ENCODE measurements around the gene STIM1.

Gene STIM1

DNA sequence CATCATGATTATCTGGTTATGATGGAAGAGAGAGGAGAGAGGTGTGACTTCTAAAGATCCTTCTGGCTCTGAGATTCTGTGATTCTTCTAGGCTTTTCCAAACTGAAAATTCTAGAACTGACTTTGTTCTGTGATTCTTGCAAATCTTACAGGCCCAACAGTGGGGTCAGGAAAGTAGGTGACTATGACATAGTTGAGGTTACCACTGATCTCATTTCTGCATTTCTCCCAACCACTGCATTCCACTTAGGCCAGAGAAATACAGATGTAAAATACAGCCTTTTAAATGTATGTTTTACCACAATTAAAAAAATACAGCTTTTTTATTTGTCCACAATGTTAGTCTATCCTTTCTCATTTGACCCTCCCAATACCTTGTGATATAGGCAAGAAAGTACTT lies 83.7 kb downstream of the STIM1 start:
- no peaks in the 10 kb centered on the region for H3K27me3 ChIP-seq (replicated peaks; ENCODE audit: control insufficient read depth, insufficient read depth, low read length)
- H3K36me3 ChIP-seq (ENCODE audit: control insufficient read depth, insufficient read depth, low read length), result no peaks in the 10 kb centered on the region
- DNase-seq (ENCODE audit: extremely low read depth, insufficient read length), result no peak
- no peak overlapping the region for H3K4me3 ChIP-seq (replicated peaks; ENCODE audit: low read depth, low read length)
- TF ChIP-seq, protein P1, sequence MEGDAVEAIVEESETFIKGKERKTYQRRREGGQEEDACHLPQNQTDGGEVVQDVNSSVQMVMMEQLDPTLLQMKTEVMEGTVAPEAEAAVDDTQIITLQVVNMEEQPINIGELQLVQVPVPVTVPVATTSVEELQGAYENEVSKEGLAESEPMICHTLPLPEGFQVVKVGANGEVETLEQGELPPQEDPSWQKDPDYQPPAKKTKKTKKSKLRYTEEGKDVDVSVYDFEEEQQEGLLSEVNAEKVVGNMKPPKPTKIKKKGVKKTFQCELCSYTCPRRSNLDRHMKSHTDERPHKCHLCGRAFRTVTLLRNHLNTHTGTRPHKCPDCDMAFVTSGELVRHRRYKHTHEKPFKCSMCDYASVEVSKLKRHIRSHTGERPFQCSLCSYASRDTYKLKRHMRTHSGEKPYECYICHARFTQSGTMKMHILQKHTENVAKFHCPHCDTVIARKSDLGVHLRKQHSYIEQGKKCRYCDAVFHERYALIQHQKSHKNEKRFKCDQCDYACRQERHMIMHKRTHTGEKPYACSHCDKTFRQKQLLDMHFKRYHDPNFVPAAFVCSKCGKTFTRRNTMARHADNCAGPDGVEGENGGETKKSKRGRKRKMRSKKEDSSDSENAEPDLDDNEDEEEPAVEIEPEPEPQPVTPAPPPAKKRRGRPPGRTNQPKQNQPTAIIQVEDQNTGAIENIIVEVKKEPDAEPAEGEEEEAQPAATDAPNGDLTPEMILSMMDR (IDR thresholded peaks at IDR 0.05; ENCODE audit: insufficient read depth, low read length, poor library complexity, severe bottlenecking), result no peak

DNA sequence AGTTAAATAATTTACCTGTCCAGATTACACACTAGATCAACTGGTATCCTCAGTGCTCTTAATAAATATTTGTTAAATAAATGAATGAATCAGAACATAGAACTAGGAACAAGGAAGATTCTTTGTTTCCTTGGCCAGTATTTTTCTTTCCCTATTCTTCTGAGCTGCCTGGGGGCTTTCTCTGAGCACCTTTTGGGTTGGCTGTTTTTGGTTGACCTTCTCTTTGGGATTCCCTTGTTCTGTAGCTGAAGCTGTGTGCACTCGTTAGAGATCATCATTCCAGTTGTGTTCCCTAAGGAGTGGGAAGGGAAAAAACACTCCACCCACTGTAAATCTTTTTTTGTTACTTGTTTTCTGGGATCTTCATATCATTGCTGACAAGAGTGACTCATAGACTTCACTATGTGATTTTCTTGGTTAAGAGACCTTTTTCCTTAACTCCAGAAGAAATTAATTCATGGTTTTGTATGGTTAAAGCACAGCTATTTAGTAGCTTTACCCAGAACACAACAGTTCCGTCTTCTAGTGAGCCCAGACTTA lies 84.3 kb downstream of the STIM1 start:
- DNase-seq (ENCODE audit: extremely low read depth, insufficient read length), result no peak
- H3K36me3 ChIP-seq (ENCODE audit: control insufficient read depth, insufficient read depth, low read length), result no peaks in the 10 kb centered on the region
- H3K27me3 ChIP-seq (replicated peaks; ENCODE audit: control insufficient read depth, insufficient read depth, low read length), result no peaks in the 10 kb centered on the region
- TF ChIP-seq, protein P1 (IDR thresholded peaks at IDR 0.05; ENCODE audit: insufficient read depth, low read length, poor library complexity, severe bottlenecking), result no peak
- no peak overlapping the region for H3K4me3 ChIP-seq (replicated peaks; ENCODE audit: low read depth, low read length)

DNA sequence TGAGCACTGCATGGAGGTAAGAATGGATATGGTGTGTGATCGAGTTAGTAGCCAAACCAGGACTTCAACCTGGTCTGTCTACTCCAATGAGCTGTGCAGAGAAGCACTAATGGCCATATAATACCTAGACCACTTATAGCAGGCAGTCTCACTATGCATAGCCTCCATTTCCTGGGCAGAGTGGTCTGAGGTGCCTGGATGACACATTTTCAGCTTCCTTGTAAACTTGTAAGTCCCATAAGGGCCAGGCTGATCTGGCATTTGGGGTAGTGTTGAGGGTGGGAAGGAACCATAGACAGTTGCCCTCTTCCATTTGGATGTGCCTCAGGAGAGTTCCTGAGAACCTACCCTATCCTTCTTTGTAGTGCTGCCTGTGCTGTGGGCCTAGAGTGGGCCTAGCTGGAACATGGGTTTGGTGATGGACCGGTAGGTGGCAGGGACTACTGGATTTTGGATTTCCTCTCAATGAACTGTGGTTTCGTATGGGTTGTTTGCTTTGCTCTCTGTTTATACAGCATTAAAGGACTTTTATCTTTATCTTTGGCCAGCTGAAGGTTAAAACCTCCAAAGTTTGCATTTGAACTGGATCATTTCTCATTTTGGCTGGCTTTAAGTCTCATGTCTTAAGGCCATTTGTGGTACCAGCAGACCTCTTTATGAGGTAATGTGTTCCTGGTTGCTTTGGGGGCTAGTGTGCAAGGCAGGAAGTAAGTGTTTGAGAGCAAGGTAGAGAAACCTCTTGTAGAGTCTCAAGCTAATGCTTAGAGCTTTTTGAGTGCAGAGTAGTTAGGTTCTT lies 86.9 kb downstream of the STIM1 start:
- Histone ChIP-seq H3K4me3 (replicated peaks; ENCODE audit: low read depth, low read length) (no peak overlapping the region), H3K36me3 (ENCODE audit: control insufficient read depth, insufficient read depth, low read length) (no peaks in the 10 kb centered on the region), H3K27me3 (replicated peaks; ENCODE audit: control insufficient read depth, insufficient read depth, low read length) (no peaks in the 10 kb centered on the region)
- no peak for DNase-seq (ENCODE audit: extremely low read depth, insufficient read length)
- TF ChIP-seq, protein P1 (IDR thresholded peaks at IDR 0.05; ENCODE audit: insufficient read depth, low read length, poor library complexity, severe bottlenecking), result no peak

DNA sequence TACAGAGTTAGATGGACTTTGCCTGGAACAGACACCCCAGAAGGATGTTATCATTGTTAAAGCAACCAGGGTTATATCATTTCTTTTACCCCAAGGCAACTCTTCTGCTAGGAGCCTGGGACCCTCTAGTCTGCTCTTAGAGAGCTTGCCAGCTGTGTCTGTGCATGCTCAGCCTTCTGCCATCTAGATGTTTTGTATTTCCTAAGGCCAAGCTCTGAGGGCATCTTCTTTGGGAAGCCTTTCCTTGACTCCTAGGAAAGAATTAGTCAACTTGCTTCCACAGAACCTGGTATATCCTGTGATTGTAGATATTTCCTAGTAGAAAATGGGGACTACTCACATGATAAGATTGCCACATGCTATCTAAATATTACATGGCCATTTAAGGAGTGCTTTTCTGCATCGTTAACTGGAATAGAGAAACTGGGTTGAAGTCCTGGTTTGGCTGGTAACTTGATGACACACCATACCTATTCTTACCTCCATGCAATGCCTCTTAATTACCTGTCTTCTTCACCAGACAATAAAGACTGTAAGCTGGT lies 87.6 kb downstream of the STIM1 start:
- no peaks in the 10 kb centered on the region for H3K27me3 ChIP-seq (replicated peaks; ENCODE audit: control insufficient read depth, insufficient read depth, low read length)
- no peak for DNase-seq (ENCODE audit: extremely low read depth, insufficient read length)
- no peak overlapping the region for H3K4me3 ChIP-seq (replicated peaks; ENCODE audit: low read depth, low read length)
- no peaks in the 10 kb centered on the region for H3K36me3 ChIP-seq (ENCODE audit: control insufficient read depth, insufficient read depth, low read length)
- TF ChIP-seq, protein P1 (IDR thresholded peaks at IDR 0.05; ENCODE audit: insufficient read depth, low read length, poor library complexity, severe bottlenecking), result no peak

DNA sequence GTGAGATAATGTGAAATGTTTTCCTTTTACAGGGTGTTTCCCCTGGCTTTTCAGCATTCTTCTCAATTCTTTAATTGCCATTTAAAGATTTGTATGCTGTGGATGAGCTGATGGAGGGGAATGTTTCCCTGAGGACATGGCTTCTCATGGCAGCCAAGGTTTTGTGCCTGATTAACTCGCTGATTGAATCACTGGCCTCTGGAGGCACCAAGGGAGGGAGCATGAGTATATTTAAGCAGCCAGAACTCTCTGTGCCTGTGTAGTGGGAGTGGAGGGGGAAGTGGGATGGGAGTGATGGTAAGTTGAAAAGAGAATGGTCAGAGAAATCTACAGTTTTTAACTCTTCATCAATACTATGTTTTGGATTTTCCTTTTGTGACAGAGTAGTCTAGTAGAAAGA lies 88.7 kb downstream of the STIM1 start:
- Histone ChIP-seq H3K4me3 (replicated peaks; ENCODE audit: low read depth, low read length) (no peak overlapping the region), H3K36me3 (ENCODE audit: control insufficient read depth, insufficient read depth, low read length) (no peaks in the 10 kb centered on the region), H3K27me3 (replicated peaks; ENCODE audit: control insufficient read depth, insufficient read depth, low read length) (no peaks in the 10 kb centered on the region)
- TF ChIP-seq, protein P1 (IDR thresholded peaks at IDR 0.05; ENCODE audit: insufficient read depth, low read length, poor library complexity, severe bottlenecking), result no peak
- DNase-seq (ENCODE audit: extremely low read depth, insufficient read length), result no peak

Data from GM06990 (cell line).